ENCODE data around the gene AGTPBP1. TPM values are rescaled to one million over a fixed set of nuclear protein-coding genes. Genes with fewer than 3 reads are reported as not detected.

AGTPBP1 gene
- total and polyA plus RNA-seq, 2 of the 8 experiments (the other 6 are each of a cell fraction or from before 2014, with no cell fraction given), result 13.4 to 65.2 TPM

GRCh38 chr9:85501882-85502281 is 239.9 kb downstream of the AGTPBP1 start:
- Histone ChIP-seq H3K14ac (ENCODE audit: insufficient read length) (no peak overlapping the region), H3K56ac (replicated peaks; ENCODE audit: insufficient read length, low read depth, low read length) (no peak overlapping the region), H3K4me1 (replicated peaks in 1 of 4; ENCODE audit: control insufficient read depth in 3 of 4, insufficient read depth in 4 of 4, low read length in 3 of 4) (no peaks in the 10 kb centered on the region), H3K79me2 (ENCODE audit: control insufficient read depth in 1 of 2, insufficient read depth in 2 of 2, low read length in 2 of 2) (no peaks in the 10 kb centered on the region), H3K4me3 (ENCODE audit: extremely low read depth in 1 of 4, insufficient read depth in 2 of 4, low read depth in 3 of 4, low read length in 4 of 4) (no peak overlapping the region), H2BK12ac (ENCODE audit: low read depth, low read length) (no peak overlapping the region), H3K27me3 (replicated peaks in 1 of 4; ENCODE audit: control insufficient read depth in 3 of 4, extremely low read depth in 1 of 4, insufficient read depth in 3 of 4, low read length in 3 of 4) (no peaks in the 10 kb centered on the region), H4K8ac (ENCODE audit: extremely low read depth, insufficient read depth, low read length) (no peak overlapping the region), H4K91ac (replicated peaks; ENCODE audit: insufficient read length, low read length) (no peak overlapping the region), H2BK15ac (ENCODE audit: low read length) (no peak overlapping the region), H2BK120ac (replicated peaks; ENCODE audit: low read depth, low read length) (no peak overlapping the region), H2AK5ac (ENCODE audit: low read depth, low read length) (no peak overlapping the region), H3K23ac (ENCODE audit: insufficient read length) (no peak overlapping the region), H3K9me3 (ENCODE audit: insufficient read depth in 2 of 2, low read depth in 1 of 2, low read length in 1 of 2) (peaks cover 0 to 6% of the 10 kb centered on the region in 2 experiments; a peak in 1 of 4 replicates), H4K20me1 (replicated peaks in 1 of 2; ENCODE audit: control insufficient read depth in 1 of 2, insufficient read depth in 2 of 2, low read length in 2 of 2) (no peaks in the 10 kb centered on the region), H3K18ac (ENCODE audit: extremely low read depth, low read length) (no peak overlapping the region), H3K27ac (ENCODE audit: low read depth, low read length) (no peak overlapping the region), H3K79me1 (ENCODE audit: low read depth, low read length) (no peaks in the 10 kb centered on the region), H3K36me3 (ENCODE audit: control insufficient read depth in 2 of 4, insufficient read depth in 4 of 4, low read length in 3 of 4) (no peaks in the 10 kb centered on the region), H3K23me2 (ENCODE audit: low read depth, low read length) (no peaks in the 10 kb centered on the region; the same call in 1 of the 2 replicates), H3K4me2 (ENCODE audit: insufficient read depth in 1 of 2, low read depth in 2 of 2, low read length in 2 of 2) (no peak overlapping the region), H3K9ac (replicated peaks in 1 of 4; ENCODE audit: extremely low read depth in 1 of 4, low read depth in 3 of 4, low read length in 3 of 4) (no peak overlapping the region), H2BK20ac (ENCODE audit: low read length) (no peak overlapping the region), H4K5ac (ENCODE audit: insufficient read length, low read depth, low read length) (no peak overlapping the region), H2AFZ (ENCODE audit: low read length) (no peak overlapping the region), H2BK5ac (ENCODE audit: low read depth, low read length) (no peak overlapping the region), H3K4ac (replicated peaks; ENCODE audit: insufficient read length, low read depth, low read length) (no peak overlapping the region)
- FAIRE-seq, result no peak
- no peak for DNase-seq (ENCODE audit: low read depth in 1 of 2, low spot score in 2 of 2)
- WGBS, 2 experiments (ENCODE audit: extremely low coverage in 1 of 2, insufficient coverage in 1 of 2, insufficient read length in 1 of 2, insufficient replicate concordance in 2 of 2, low coverage in 1 of 2, low lambda C conversion rate in 2 of 2, missing lambda C conversion rate in 1 of 2), result 53% methylated on average over 1 of the region's 1 CpG; no CpG with 5 or more reads in 1 of the 2 experiments
- CTCF ChIA-PET (ENCODE audit: partially characterized antibody), result interaction anchor here (2.4 kb wide), 1 partner anchor 8 kb away, joined by 6 read pairs; no protein-coding TSS in a partner anchor
- POLR2A ChIA-PET (ENCODE audit: partially characterized antibody), result no interaction called here
- TF ChIP-seq POLR2AphosphoS5 (IDR thresholded peaks at IDR 0.05; ENCODE audit: low read depth, low read length), result no peak
- TF ChIP-seq KDM1A (IDR thresholded peaks at IDR 0.05; ENCODE audit: borderline replicate concordance, low read length), result no peak
- TF ChIP-seq ATF3 (IDR thresholded peaks at IDR 0.05; ENCODE audit: insufficient read depth, low read depth, low read length), result no peak
- TF ChIP-seq FOSL1 (IDR thresholded peaks at IDR 0.05; ENCODE audit: insufficient read depth, low read depth, low read length), result no peak
- no peak for TF ChIP-seq KDM5A (IDR thresholded peaks at IDR 0.05; ENCODE audit: low read length)
- TF ChIP-seq TEAD4 (IDR thresholded peaks at IDR 0.05; ENCODE audit: low read depth, low read length), result no peak
- TF ChIP-seq NRF1 (IDR thresholded peaks at IDR 0.05; ENCODE audit: low read depth, low read length), result no peak
- no peak for TF ChIP-seq CTCF (IDR thresholded peaks at IDR 0.05; ENCODE audit: control extremely low read depth in 1 of 3, insufficient read depth in 1 of 3, low read depth in 1 of 3, low read length in 3 of 3)
- no peak for TF ChIP-seq CTBP2 (IDR thresholded peaks at IDR 0.05; ENCODE audit: borderline replicate concordance, insufficient read depth, insufficient read length, low read length)
- no peak for TF ChIP-seq TAF7 (optimal IDR thresholded peaks at IDR 0.05; ENCODE audit: borderline replicate concordance, low read depth, low read length)
- TF ChIP-seq HDAC6 (IDR thresholded peaks at IDR 0.05; ENCODE audit: low read depth, low read length), result no peak

All from H1 (cell line).